ENCODE measurements around the gene GPR65. TPM values are rescaled to one million over a fixed set of nuclear protein-coding genes. Genes with fewer than 3 reads are reported as not detected.

Gene GPR65
- total and polyA plus RNA-seq, 9 of the 15 experiments (the other 6 are each of a cell fraction or from before 2014, with no cell fraction given): 0.03 to 0.11 (median 0.04) TPM; not detected in 6

GRCh38 chr14:87992718-87993628, 12.0 kb upstream of the GPR65 start, which contains the start of gene GALC (continued):
- TF ChIP-seq SP1 (CRISPR knock-in tag; IDR thresholded peaks at IDR 0.05) (peak; percentile 55; the same call in 1 of the 2 replicates), E2F3 (CRISPR knock-in tag; IDR thresholded peaks at IDR 0.05) (no peak), ZNF12 (CRISPR knock-in tag; IDR thresholded peaks at IDR 0.05) (no peak), KAT7 (CRISPR knock-in tag; IDR thresholded peaks at IDR 0.05; ENCODE audit: borderline replicate concordance) (peak; percentile 67; the same call in 1 of the 2 replicates), CREB3 (tag; conservative IDR thresholded peaks at IDR 0.05; ENCODE audit: low read depth) (no peak), TAF1 (IDR thresholded peaks at IDR 0.05; ENCODE audit: control insufficient read depth, extremely low read depth, insufficient read depth, low read length, severe bottlenecking) (peak; percentile 40), ZNF445 (CRISPR knock-in tag; IDR thresholded peaks at IDR 0.05; ENCODE audit: low read depth) (no peak), PURB (CRISPR knock-in tag; IDR thresholded peaks at IDR 0.05; ENCODE audit: low read depth) (no peak), HDGF (IDR thresholded peaks at IDR 0.05) (no peak), SP2 (IDR thresholded peaks at IDR 0.05; ENCODE audit: extremely low read depth, low read depth, low read length, poor library complexity, severe bottlenecking) (no peak), BRD4 (IDR thresholded peaks at IDR 0.05) (no peak), OTX1 (CRISPR knock-in tag; IDR thresholded peaks at IDR 0.05) (no peak), SLC30A9 (CRISPR knock-in tag; IDR thresholded peaks at IDR 0.05) (no peak), HSF4 (CRISPR knock-in tag; IDR thresholded peaks at IDR 0.05; ENCODE audit: borderline replicate concordance) (no peak), POLR3A (IDR thresholded peaks at IDR 0.05; ENCODE audit: borderline replicate concordance, extremely low read depth, insufficient read depth, insufficient read length) (no peak), JUND (IDR thresholded peaks at IDR 0.05; ENCODE audit: borderline replicate concordance, low read depth, low read length) (peak; percentile 71), JUND (tag; IDR thresholded peaks at IDR 0.05; ENCODE audit: borderline replicate concordance, low read depth, low read length) (peak; percentile 54; the same call in 1 of the 3 replicates), ZNF277 (CRISPR knock-in tag; IDR thresholded peaks at IDR 0.05; ENCODE audit: borderline replicate concordance) (no peak), YY1 (IDR thresholded peaks at IDR 0.05; ENCODE audit: borderline replicate concordance in 1 of 3, control insufficient read depth in 1 of 3, extremely low read depth in 1 of 3, insufficient read depth in 3 of 3, insufficient read length in 1 of 3, insufficient replicate concordance in 2 of 3, low read depth in 1 of 3, low read length in 2 of 3) (peak; percentile 93 to 100 (median 99)), MYBL2 (IDR thresholded peaks at IDR 0.05; ENCODE audit: low read depth) (no peak), MYBL2 (CRISPR knock-in tag; IDR thresholded peaks at IDR 0.05; ENCODE audit: borderline replicate concordance) (no peak), HNRNPK (IDR thresholded peaks at IDR 0.05; ENCODE audit: low read depth, low read length, poor library complexity, severe bottlenecking) (no peak), NFIX (CRISPR knock-in tag; IDR thresholded peaks at IDR 0.05; ENCODE audit: low read depth) (no peak), TSC22D4 (tag; IDR thresholded peaks at IDR 0.05) (no peak), DIDO1 (tag; IDR thresholded peaks at IDR 0.05; ENCODE audit: low read depth) (peak; percentile 63; the same call in 1 of the 2 replicates), RAD51 (IDR thresholded peaks at IDR 0.05; ENCODE audit: borderline replicate concordance, low read depth) (peak; percentile 89)

Measured in K562 (cell line).